Erythroblast (primary cell): ENCODE measurements around the gene MRPS12.

ENCODE experiments used
- GATA1 ChIP-seq: IDR thresholded peaks from 2 replicates; pipeline ENCODE4 v1.6.1; 2011; ENCODE audit warnings: low read depth, mild to moderate bottlenecking, control low read depth, low read length, moderate library complexity
- POLR2A ChIP-seq: IDR thresholded peaks from 2 replicates; pipeline ENCODE4 v1.6.1; 2011; ENCODE audit warnings: mild to moderate bottlenecking, low read length

DNA sequence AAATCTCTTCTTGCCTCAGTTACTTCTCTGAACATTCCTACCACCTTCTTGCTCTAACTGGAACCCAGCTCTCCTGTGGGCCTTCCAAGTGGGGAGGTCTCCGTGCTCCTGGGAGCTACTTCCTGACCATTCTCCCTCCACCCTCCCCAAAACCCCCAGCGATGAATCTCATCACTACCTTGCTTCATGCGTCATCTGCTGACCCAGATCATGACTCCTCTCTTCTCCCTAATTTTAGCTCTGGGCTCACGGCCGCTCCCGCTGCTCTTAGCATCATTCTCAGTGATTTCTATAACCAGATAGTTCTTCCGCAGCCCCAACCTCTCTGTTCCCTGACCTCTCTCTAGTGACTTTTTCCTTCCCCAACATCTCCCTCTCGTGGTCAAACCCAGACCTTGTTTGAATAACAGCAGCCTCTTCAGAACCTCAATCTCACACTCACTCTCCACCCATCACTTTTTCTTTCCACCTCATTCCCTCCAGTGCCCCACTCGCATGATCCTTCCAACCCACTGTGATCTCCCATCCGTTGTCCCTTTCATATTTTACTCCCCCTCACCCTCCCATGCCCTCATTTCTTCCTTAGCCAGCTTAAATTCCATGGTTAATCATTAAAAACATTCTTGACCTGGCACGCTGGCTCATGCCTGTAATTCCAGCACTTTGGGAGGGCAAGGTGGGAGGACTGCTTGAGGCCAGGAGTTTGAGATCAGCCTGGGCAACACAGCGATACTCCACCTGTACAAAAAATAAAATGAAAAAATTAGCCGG, 21.8 kb downstream of the MRPS12 start:
- TF ChIP-seq POLR2A (no peak), GATA1 (no peak)
